K562 (cell line): Measurements from ENCODE around the gene PHTF1. TPM values are rescaled to one million over a fixed set of nuclear protein-coding genes. Genes with fewer than 3 reads are reported as not detected.

Source experiments
- BMI1 ChIP-seq: fragments of 150-350 bp; IDR thresholded peaks from 2 replicates; pipeline ENCODE4 v1.6.1; 2014; ENCODE audit warnings: low read length
- CREB1 ChIP-seq, 2 experiments: sonication (generic) in 1 of 2; formaldehyde crosslinking in 1 of 2; IDR thresholded peaks; 2 replicates each; pipeline versions ENCODE4 v1.6.1 to v1.8.0; 2012 to 2022; ENCODE audit warnings: inconsistent platforms in 1 of 2, mild to moderate bottlenecking in 1 of 2, missing genetic modification reagents in 1 of 2, moderate library complexity in 1 of 2
- GABPA ChIP-seq: fragments of 200-800 bp; sonication (Bioruptor generic); conservative IDR thresholded peaks from 2 replicates; pipeline ENCODE4 v1.6.1; 2016; ENCODE audit warnings: low read depth, missing genetic modification characterization, missing compliant biosample characterization
- HNRNPLL ChIP-seq: fragments of 200-400 bp; formaldehyde crosslinking; IDR thresholded peaks from 2 replicates; pipeline ENCODE4 v1.6.1; 2017; ENCODE audit warnings: low read length, low read depth, mild to moderate bottlenecking; ENCODE audit not compliant: poor library complexity, severe bottlenecking
- NBN ChIP-seq: fragments of 450-650 bp; IDR thresholded peaks from 2 replicates; pipeline ENCODE4 v1.6.1; 2016; ENCODE audit warnings: low read depth, mild to moderate bottlenecking
- PCBP2 ChIP-seq: fragments of 200-400 bp; formaldehyde crosslinking; IDR thresholded peaks from 2 replicates; pipeline ENCODE4 v1.6.1; 2018; ENCODE audit warnings: low read length, low read depth, mild to moderate bottlenecking, moderate library complexity; ENCODE audit not compliant: poor library complexity, severe bottlenecking
- RBM17 ChIP-seq: fragments of 200-400 bp; formaldehyde crosslinking; IDR thresholded peaks from 2 replicates; pipeline ENCODE4 v1.6.1; 2017; ENCODE audit warnings: low read depth, mild to moderate bottlenecking, low read length, borderline replicate concordance
- SP1 ChIP-seq: sonication (generic); formaldehyde crosslinking; IDR thresholded peaks from 2 replicates; pipeline ENCODE4 v1.8.1; 2022; ENCODE audit warnings: mild to moderate bottlenecking, missing genetic modification reagents
- STAT5B ChIP-seq: fragments of 250-450 bp; sonication (Bioruptor Pico); IDR thresholded peaks from 2 replicates; pipeline ENCODE4 v1.8.0; 2021; ENCODE audit warnings: mild to moderate bottlenecking, inconsistent platforms
- TRIM28 ChIP-seq: fragments of 450-650 bp; IDR thresholded peaks from 2 replicates; pipeline ENCODE4 v1.6.1; 2017
- ZKSCAN1 ChIP-seq: fragments of 150-350 bp; IDR thresholded peaks from 2 replicates; pipeline ENCODE4 v1.6.1; 2016; ENCODE audit warnings: low read depth, low read length
- ZNF436 ChIP-seq: fragments of 250-450, 450-650 bp; sonication (Bioruptor Pico); formaldehyde crosslinking; IDR thresholded peaks from 2 replicates; pipeline ENCODE4 v1.7.0; 2020; ENCODE audit warnings: mild to moderate bottlenecking
- polyA plus RNA-seq, 8 experiments: library from polyadenylated mRNA; depleted of rRNA in 4 of 8; stranded (reverse) in 5 of 8; unstranded in 3 of 8; fragments of >200 nt; fragmentation: Nextera tagmentation in 2 of 8; fragmentation: Illumina TruSeq in 1 of 8; extraction: Ambion mirVana in 2 of 8; extraction: Trizol in 1 of 8; gene quantifications; 2 replicates each; pipeline versions ENCODE4 v1.2.1 to v1.2.3, GENCODE V29; 2011 to 2014; ENCODE audit warnings: inconsistent platforms in 1 of 8, missing spikeins in 1 of 8
- total RNA-seq, 7 experiments: library from RNA; depleted of rRNA in 6 of 7; stranded (reverse); fragments of >200 nt in 6 of 7; fragmentation: Illumina TruSeq in 2 of 7; extraction: Trizol in 2 of 7; gene quantifications; 2 replicates each; pipeline versions ENCODE4 v1.2.1 to v1.2.3, GENCODE V29; 2011 to 2021; ENCODE audit warnings: low replicate concordance in 1 of 7
- TF ChIP-seq, protein P1 (sequence below): fragments of 200-600 bp; sonication (generic); IDR thresholded peaks from one replicate; pipeline ENCODE4 v1.6.1; 2012; ENCODE audit warnings: mild to moderate bottlenecking, low read depth, low read length, inconsistent platforms
- TF ChIP-seq, protein P2 (sequence below): fragments of 450-650 bp; IDR thresholded peaks from 2 replicates; pipeline ENCODE4 v1.6.1; 2016; ENCODE audit warnings: missing biosample characterization, missing genetic modification characterization
- TF ChIP-seq, protein P3 (sequence below): fragments of 250-450 bp; sonication (Bioruptor Pico); IDR thresholded peaks from 2 replicates; pipeline ENCODE4 v1.8.0; 2022; ENCODE audit warnings: moderate library complexity, mild to moderate bottlenecking, inconsistent platforms

PHTF1 gene
- total and polyA plus RNA-seq, 9 of the 15 experiments (the other 6 are each of a cell fraction or from before 2014, with no cell fraction given) = 8.4 to 36.2 (median 23.0) TPM

DNA sequence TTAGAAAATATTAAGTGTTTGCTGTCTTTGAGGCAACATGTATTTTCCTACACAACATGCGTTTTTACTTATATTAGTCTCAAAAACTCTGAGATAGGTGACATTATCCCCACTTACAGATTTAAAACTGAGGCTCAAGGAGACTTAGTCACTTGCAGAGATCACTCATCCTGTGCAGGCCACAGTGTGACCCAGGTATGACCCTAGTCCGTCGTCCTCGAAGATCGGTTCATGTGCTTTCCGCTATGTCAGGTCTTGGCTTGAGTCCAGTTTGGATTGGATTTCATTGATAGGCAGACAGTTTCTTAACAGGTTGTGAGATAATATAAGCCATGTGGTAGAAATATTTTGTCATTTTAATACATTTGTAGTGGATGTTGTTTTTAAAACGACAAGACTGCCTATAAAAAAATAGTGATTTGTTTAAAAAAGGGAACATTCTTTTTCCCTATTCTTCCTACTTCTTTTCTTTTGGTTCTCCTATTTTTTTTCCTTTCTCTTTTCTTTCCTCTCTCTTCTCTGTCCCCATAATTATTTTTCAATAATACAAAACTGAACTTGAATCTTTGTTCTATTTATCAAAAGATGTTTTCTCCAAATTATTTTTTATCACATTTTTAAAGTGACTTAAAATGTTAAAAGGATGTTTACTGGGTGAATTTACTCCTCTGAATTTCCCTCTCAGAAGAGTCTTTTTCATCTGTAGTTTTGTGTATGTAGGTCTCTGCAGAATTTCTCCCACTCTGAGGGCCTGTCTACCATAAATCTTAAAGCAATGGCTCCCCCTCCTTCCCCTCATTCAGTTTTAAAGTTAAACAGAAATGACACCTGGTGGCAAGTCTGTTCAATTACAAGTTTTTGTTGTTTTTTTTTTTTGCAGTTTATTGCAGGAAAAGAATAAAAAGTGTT, 81.8 kb downstream of the PHTF1 start (continued):
- TF ChIP-seq STAT5B (no peak), CREB1 (IDR thresholded peaks at IDR 0.05) (no peak), CREB1 (CRISPR knock-in tag; IDR thresholded peaks at IDR 0.05) (no peak), BMI1 (no peak), ZNF436 (CRISPR knock-in tag) (no peak), NBN (0 out of 2 replicates have a peak, but pooled peaks have one; percentile 8), ZKSCAN1 (no peak), SP1 (no peak), PCBP2 (no peak), TRIM28 (no peak), RBM17 (no peak), GABPA (tag) (no peak), HNRNPLL (no peak)
- TF ChIP-seq, protein P1, sequence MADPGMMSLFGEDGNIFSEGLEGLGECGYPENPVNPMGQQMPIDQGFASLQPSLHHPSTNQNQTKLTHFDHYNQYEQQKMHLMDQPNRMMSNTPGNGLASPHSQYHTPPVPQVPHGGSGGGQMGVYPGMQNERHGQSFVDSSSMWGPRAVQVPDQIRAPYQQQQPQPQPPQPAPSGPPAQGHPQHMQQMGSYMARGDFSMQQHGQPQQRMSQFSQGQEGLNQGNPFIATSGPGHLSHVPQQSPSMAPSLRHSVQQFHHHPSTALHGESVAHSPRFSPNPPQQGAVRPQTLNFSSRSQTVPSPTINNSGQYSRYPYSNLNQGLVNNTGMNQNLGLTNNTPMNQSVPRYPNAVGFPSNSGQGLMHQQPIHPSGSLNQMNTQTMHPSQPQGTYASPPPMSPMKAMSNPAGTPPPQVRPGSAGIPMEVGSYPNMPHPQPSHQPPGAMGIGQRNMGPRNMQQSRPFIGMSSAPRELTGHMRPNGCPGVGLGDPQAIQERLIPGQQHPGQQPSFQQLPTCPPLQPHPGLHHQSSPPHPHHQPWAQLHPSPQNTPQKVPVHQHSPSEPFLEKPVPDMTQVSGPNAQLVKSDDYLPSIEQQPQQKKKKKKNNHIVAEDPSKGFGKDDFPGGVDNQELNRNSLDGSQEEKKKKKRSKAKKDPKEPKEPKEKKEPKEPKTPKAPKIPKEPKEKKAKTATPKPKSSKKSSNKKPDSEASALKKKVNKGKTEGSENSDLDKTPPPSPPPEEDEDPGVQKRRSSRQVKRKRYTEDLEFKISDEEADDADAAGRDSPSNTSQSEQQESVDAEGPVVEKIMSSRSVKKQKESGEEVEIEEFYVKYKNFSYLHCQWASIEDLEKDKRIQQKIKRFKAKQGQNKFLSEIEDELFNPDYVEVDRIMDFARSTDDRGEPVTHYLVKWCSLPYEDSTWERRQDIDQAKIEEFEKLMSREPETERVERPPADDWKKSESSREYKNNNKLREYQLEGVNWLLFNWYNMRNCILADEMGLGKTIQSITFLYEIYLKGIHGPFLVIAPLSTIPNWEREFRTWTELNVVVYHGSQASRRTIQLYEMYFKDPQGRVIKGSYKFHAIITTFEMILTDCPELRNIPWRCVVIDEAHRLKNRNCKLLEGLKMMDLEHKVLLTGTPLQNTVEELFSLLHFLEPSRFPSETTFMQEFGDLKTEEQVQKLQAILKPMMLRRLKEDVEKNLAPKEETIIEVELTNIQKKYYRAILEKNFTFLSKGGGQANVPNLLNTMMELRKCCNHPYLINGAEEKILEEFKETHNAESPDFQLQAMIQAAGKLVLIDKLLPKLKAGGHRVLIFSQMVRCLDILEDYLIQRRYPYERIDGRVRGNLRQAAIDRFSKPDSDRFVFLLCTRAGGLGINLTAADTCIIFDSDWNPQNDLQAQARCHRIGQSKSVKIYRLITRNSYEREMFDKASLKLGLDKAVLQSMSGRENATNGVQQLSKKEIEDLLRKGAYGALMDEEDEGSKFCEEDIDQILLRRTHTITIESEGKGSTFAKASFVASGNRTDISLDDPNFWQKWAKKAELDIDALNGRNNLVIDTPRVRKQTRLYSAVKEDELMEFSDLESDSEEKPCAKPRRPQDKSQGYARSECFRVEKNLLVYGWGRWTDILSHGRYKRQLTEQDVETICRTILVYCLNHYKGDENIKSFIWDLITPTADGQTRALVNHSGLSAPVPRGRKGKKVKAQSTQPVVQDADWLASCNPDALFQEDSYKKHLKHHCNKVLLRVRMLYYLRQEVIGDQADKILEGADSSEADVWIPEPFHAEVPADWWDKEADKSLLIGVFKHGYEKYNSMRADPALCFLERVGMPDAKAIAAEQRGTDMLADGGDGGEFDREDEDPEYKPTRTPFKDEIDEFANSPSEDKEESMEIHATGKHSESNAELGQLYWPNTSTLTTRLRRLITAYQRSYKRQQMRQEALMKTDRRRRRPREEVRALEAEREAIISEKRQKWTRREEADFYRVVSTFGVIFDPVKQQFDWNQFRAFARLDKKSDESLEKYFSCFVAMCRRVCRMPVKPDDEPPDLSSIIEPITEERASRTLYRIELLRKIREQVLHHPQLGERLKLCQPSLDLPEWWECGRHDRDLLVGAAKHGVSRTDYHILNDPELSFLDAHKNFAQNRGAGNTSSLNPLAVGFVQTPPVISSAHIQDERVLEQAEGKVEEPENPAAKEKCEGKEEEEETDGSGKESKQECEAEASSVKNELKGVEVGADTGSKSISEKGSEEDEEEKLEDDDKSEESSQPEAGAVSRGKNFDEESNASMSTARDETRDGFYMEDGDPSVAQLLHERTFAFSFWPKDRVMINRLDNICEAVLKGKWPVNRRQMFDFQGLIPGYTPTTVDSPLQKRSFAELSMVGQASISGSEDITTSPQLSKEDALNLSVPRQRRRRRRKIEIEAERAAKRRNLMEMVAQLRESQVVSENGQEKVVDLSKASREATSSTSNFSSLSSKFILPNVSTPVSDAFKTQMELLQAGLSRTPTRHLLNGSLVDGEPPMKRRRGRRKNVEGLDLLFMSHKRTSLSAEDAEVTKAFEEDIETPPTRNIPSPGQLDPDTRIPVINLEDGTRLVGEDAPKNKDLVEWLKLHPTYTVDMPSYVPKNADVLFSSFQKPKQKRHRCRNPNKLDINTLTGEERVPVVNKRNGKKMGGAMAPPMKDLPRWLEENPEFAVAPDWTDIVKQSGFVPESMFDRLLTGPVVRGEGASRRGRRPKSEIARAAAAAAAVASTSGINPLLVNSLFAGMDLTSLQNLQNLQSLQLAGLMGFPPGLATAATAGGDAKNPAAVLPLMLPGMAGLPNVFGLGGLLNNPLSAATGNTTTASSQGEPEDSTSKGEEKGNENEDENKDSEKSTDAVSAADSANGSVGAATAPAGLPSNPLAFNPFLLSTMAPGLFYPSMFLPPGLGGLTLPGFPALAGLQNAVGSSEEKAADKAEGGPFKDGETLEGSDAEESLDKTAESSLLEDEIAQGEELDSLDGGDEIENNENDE = no peak
- TF ChIP-seq, protein P2, sequence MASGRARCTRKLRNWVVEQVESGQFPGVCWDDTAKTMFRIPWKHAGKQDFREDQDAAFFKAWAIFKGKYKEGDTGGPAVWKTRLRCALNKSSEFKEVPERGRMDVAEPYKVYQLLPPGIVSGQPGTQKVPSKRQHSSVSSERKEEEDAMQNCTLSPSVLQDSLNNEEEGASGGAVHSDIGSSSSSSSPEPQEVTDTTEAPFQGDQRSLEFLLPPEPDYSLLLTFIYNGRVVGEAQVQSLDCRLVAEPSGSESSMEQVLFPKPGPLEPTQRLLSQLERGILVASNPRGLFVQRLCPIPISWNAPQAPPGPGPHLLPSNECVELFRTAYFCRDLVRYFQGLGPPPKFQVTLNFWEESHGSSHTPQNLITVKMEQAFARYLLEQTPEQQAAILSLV (tag) = no peak
- TF ChIP-seq, protein P3, sequence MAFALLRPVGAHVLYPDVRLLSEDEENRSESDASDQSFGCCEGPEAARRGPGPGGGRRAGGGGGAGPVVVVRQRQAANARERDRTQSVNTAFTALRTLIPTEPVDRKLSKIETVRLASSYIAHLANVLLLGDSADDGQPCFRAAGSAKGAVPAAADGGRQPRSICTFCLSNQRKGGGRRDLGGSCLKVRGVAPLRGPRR (CRISPR knock-in tag) = no peak
